Fibroblast of pulmonary artery (primary cell): Measurements from ENCODE around the gene TJP2.
A peak's percentile ranks its signal among the peaks of the same experiment; 100 is the strongest.

ENCODE experiments used
- DNase-seq: peaks from one replicate; pipeline ENCODE4 v3.0.0-alpha.2; 2010; ENCODE audit warnings: low read depth
- H3K4me3 ChIP-seq: replicated peaks from 2 replicates; pipeline ENCODE4 v1.5.1; 2011; ENCODE audit warnings: low read depth, mild to moderate bottlenecking, control low read depth, low read length, moderate library complexity
- TF ChIP-seq, protein P1 (sequence below): IDR thresholded peaks from 2 replicates; pipeline ENCODE4 v1.5.1; 2011; ENCODE audit warnings: mild to moderate bottlenecking, control low read depth, low read length, inconsistent platforms; ENCODE audit errors: missing control alignments

Gene TJP2

GRCh38 chr9:69147041-69147834 lies 26.8 kb upstream of the TJP2 start:
- TF ChIP-seq, protein P1, sequence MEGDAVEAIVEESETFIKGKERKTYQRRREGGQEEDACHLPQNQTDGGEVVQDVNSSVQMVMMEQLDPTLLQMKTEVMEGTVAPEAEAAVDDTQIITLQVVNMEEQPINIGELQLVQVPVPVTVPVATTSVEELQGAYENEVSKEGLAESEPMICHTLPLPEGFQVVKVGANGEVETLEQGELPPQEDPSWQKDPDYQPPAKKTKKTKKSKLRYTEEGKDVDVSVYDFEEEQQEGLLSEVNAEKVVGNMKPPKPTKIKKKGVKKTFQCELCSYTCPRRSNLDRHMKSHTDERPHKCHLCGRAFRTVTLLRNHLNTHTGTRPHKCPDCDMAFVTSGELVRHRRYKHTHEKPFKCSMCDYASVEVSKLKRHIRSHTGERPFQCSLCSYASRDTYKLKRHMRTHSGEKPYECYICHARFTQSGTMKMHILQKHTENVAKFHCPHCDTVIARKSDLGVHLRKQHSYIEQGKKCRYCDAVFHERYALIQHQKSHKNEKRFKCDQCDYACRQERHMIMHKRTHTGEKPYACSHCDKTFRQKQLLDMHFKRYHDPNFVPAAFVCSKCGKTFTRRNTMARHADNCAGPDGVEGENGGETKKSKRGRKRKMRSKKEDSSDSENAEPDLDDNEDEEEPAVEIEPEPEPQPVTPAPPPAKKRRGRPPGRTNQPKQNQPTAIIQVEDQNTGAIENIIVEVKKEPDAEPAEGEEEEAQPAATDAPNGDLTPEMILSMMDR: no peak
- no peak overlapping the region for H3K4me3 ChIP-seq
- DNase-seq: no peak

- H3K4me3 ChIP-seq: peak overlapping the region; percentile 26
- peak; percentile 84 for DNase-seq
- TF ChIP-seq, protein P1: peak; percentile 65
Observed at GRCh38 chr9:69149321-69149807, 24.7 kb upstream of the TJP2 start.

GRCh38 chr9:69151506-69151905 lies 22.6 kb upstream of the TJP2 start:
- no peak for DNase-seq
- TF ChIP-seq, protein P1: no peak
- H3K4me3 ChIP-seq: no peak overlapping the region

GRCh38 chr9:69153707-69154521 lies 20.2 kb upstream of the TJP2 start:
- no peak for DNase-seq
- H3K4me3 ChIP-seq: no peak overlapping the region
- TF ChIP-seq, protein P1: no peak

DNA sequence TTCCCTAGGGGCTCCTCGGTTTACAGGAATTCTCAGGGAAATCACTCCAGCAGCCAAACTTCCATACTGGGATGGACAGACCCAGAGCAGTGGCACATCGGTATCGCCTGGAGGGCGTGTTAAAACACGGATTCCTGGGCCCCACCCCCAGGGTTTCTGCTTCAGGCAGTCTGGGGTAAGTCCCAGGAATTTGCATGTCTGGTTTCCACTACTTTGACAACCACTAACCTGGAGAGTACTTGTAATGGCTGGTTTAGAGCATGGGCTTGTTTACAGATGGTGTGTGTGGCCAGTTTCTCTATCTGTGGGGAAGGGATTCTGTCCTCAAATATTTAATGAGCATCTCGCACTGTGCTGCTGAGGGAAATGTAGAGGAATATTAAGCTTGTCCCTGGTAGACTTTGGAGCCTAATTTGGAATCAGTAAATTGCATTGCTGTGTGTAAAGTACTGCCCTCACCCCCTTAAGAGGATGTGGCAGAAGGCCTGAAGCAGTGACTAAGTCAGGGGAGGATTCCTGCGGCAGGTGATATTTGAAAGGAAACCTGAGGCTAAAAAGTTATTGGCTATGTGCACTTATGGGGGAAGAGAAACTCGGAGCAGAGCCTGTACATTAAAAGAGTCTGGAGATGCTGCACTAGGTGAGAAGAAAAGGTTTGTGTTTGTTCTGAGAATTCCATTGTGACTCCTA lies 18.6 kb upstream of the TJP2 start:
- no peak for DNase-seq
- H3K4me3 ChIP-seq: no peak overlapping the region
- TF ChIP-seq, protein P1: no peak

DNA sequence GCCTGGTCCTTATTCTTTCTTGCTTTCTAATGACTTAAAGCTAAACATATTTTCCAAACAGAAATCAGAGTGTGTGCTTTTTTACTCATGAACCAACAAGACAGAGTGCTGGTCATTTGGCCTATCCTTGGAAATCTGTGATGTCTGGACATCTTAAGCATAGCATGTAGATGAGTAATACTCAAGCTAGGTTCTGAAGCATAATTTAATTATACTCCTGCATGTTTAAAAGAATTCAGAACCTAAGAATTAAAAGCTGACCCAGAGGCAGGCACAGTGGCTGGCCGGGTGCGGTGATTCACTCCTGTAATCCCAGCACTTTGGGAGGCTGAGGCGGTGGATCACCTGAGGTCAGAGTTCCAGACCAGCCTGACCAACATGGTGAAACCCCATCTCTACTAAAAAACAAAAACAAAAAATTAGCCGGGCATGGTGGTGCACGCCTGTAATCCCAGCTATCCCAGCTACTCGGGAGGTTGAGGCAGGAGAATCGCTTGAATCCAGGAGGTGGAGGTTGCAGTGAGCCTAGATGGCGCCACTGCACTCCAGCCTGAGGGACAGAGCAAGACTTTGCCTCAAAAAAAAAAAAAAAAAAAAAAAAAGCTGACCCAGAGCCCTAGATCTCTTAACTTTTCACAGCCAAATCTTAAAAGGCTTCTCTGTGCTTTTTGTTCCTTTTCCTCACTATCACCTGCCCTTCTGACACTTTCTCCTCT lies 16.2 kb upstream of the TJP2 start:
- peak; percentile 33 for DNase-seq
- TF ChIP-seq, protein P1: peak; percentile 34

More for the DNA sequence above, 16.2 kb upstream of the TJP2 start:
- no peak overlapping the region for H3K4me3 ChIP-seq
